T-cell (primary cell): ENCODE measurements around the gene LAPTM5. TPM values are rescaled to one million over a fixed set of nuclear protein-coding genes. Genes with fewer than 3 reads are reported as not detected.
A peak's percentile ranks its signal among the peaks of the same experiment; 100 is the strongest.

Experiments
- ATAC-seq, 4 experiments: fragments of 200-7000 bp in 3 of 4; fragments of 150-1000 bp in 1 of 4; cut with Tn5 transposase; replicated peaks in 1 of 4; 1 replicate in 3 of 4; 2 replicates in 1 of 4; pipeline ENCODE4 v1.10.0; 2021; ENCODE audit warnings: moderate library complexity in 3 of 4, mild to moderate bottlenecking in 2 of 4, moderate number of reproducible peaks in 1 of 4
- CTCF ChIA-PET, 2 donors: fragments of 300-600 bp; sonication (Branson Sonifier 250); formaldehyde crosslinking; loops; one replicate each; lab custom pipeline; 2022; ENCODE audit warnings: antibody characterized with exemption in 2 of 2; lab: Charles Lee
- POLR2A ChIA-PET, 2 donors: fragments of 300-600 bp; sonication (Branson Sonifier 250); formaldehyde crosslinking; loops; one replicate each; lab custom pipeline; 2022; ENCODE audit warnings: antibody characterized with exemption in 2 of 2; lab: Charles Lee
- DNase-seq, 35 experiments: peaks; one replicate each; pipeline versions ENCODE4 v3.0.0 to v3.0.0-alpha.2; 2013 to 2023
- H3K27ac ChIP-seq: one replicate; pipeline ENCODE4 v1.5.1; 2013; ENCODE audit warnings: low read length
- H3K27me3 ChIP-seq, 2 experiments: replicated peaks in 1 of 2; 1 replicate in 1 of 2; 2 replicates in 1 of 2; pipeline versions ENCODE4 v1.6.1 to v1.7.0; 2013; ENCODE audit warnings: low read length in 1 of 2, mixed read lengths in 1 of 2; ENCODE audit not compliant: control insufficient read depth in 2 of 2, insufficient read depth in 2 of 2; ENCODE audit errors: extremely low read depth in 1 of 2
- H3K36me3 ChIP-seq, 2 donors: 1 replicate in 1 of 2; 2 replicates in 1 of 2; pipeline versions ENCODE4 v1.6.1 to v1.7.0; 2013; ENCODE audit warnings: low read length in 1 of 2; ENCODE audit not compliant: control insufficient read depth in 2 of 2, insufficient read depth in 1 of 2; ENCODE audit errors: extremely low read depth in 1 of 2
- H3K4me1 ChIP-seq, 2 experiments: 1 replicate in 1 of 2; 2 replicates in 1 of 2; pipeline versions ENCODE4 v1.6.1 to v1.7.0; 2013; ENCODE audit warnings: low read length in 2 of 2, mixed read lengths in 1 of 2; ENCODE audit not compliant: insufficient read depth in 2 of 2, control insufficient read depth in 1 of 2; ENCODE audit errors: extremely low read depth in 1 of 2
- H3K4me3 ChIP-seq, 2 donors: 1 replicate in 1 of 2; 2 replicates in 1 of 2; pipeline versions ENCODE4 v1.5.1 to v1.7.0; 2013; ENCODE audit warnings: mild to moderate bottlenecking in 2 of 2, low read length in 1 of 2, moderate library complexity in 1 of 2; ENCODE audit not compliant: control insufficient read depth in 1 of 2; ENCODE audit errors: extremely low read depth in 1 of 2
- H3K9me3 ChIP-seq: 2 replicates; pipeline ENCODE4 v1.7.0; 2013
- H3K27ac Mint-ChIP-seq, 2 donors: one replicate each; pipeline ENCODE4 v1.8.0; 2020 to 2021; ENCODE audit warnings: mild to moderate bottlenecking in 2 of 2, mixed read lengths in 2 of 2
- H3K27me3 Mint-ChIP-seq, 2 donors: one replicate each; pipeline ENCODE4 v1.8.0; 2021 to 2022; ENCODE audit warnings: mixed read lengths in 2 of 2
- H3K36me3 Mint-ChIP-seq: one replicate; pipeline ENCODE4 v1.8.0; 2021; ENCODE audit warnings: mixed read lengths
- H3K4me1 Mint-ChIP-seq, 3 donors: one replicate each; pipeline ENCODE4 v1.8.0; 2020 to 2022; ENCODE audit warnings: mixed read lengths in 3 of 3, mild to moderate bottlenecking in 1 of 3
- H3K4me3 Mint-ChIP-seq, 3 donors: one replicate each; pipeline ENCODE4 v1.8.0; 2020 to 2022; ENCODE audit warnings: mild to moderate bottlenecking in 3 of 3, mixed read lengths in 3 of 3, moderate library complexity in 3 of 3
- H3K9me3 Mint-ChIP-seq, 3 donors: one replicate each; pipeline ENCODE4 v1.8.0; 2020 to 2022; ENCODE audit warnings: mixed read lengths in 3 of 3
- WGBS: methylation state at CpG from one replicate; pipeline ENCODE4 v1.1.5; 2013; ENCODE audit warnings: missing lambda C conversion rate; ENCODE audit not compliant: insufficient coverage; 5-methylcytosine and 5-hydroxymethylcytosine counted together
- total RNA-seq, 35 experiments: library from RNA in 6 of 35; stranded (reverse) in 6 of 35; fragments of 120-200 nt in 1 of 35; gene quantifications; one replicate each; pipeline versions ENCODE4 v1.2.1 to v1.2.4 and lab custom pipeline; 2013 to 2026

LAPTM5 gene
- total RNA-seq, 5 donors from 2014 or later (not counting 1 experiment from before 2014, with no cell fraction given), result 529 to 586 (median 559) TPM

GRCh38 chr1:30783256-30783915, 25.8 kb upstream of the LAPTM5 start:
- Mint-ChIP-seq H3K27ac (no peak overlapping the region), H3K4me1 (peaks cover 13 to 19% (median 19%) of the 10 kb centered on the region in 3 donors), H3K9me3 (no peaks in the 10 kb centered on the region), H3K4me3 (no peak overlapping the region), H3K36me3 (no peaks in the 10 kb centered on the region), H3K27me3 (peaks cover 4 to 9% of the 10 kb centered on the region in 2 donors)
- POLR2A ChIA-PET, result interaction anchor here (0.5 to 0.7 kb wide), 2 partner anchors 136 to 359 kb away, joined by 5 to 6 read pairs; no protein-coding TSS in a partner anchor
- ATAC-seq, result no peak
- Histone ChIP-seq H3K4me3 (no peak overlapping the region), H3K27me3 (peaks cover 0 to 38% of the 10 kb centered on the region in 2 experiments), H3K9me3 (no peaks in the 10 kb centered on the region), H3K27ac (no peak overlapping the region), H3K36me3 (no peaks in the 10 kb centered on the region), H3K4me1 (peaks cover 4 to 17% of the 10 kb centered on the region in 2 experiments)
- DNase-seq, result peak in 2 of 35 experiments; percentile 13 to 41
- CTCF ChIA-PET, result interaction anchor here (0.7 to 4.5 kb wide), 9 partner anchors 18 to 128 kb away, joined by 3 to 49 read pairs (median 4); no protein-coding TSS in a partner anchor
- 54% methylated on average over 7 of the region's 16 CpGs for WGBS

DNA sequence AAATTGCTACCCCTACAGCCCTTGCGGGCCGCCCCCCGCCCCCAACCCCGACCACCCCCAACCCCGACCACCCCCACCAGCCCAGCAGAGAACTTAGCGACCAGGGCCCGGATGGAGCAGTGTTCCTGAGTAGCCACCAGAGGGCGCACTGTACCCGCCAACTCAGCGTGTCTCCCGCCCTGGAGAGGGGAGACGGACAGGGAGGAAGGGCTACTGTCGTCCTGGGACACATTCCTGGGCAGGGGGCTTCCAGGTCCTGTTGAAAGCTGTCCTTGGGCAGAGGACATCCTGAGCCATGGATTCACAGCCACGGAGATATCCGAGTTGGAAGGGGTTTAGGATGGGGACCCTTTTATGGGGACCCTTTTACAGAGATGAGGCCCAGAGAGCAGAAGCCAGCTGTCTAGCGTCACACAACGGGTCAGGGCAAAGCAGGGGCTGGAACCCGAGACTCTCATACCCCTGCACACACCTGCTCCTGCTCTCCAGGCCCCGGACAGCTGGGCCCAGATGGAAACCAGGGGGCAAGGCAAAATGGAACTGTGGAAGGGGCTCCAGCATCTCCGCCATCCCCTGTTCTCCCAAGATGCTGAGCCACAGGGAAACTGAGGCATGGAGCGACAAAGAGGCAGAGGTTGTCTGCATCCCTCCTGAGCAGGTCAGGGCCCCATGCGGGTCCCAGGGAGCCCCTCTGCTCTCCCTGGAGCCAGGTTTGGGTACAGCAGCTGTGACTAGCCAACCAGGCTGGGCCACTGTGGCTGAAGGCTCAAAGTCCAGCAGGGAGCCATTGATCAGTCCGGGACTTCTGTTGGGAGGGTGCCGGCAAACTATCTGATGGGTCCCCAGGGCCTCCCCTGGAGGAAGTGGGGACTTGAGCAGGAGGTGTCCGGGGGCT, 25.0 kb upstream of the LAPTM5 start:
- Histone ChIP-seq H3K36me3 (no peaks in the 10 kb centered on the region), H3K4me1 (peaks cover 4 to 19% of the 10 kb centered on the region in 2 experiments)
- peaks cover 13 to 21% (median 21%) of the 10 kb centered on the region in 3 donors for H3K4me1 Mint-ChIP-seq

GRCh38 chr1:30781906-30782305, 24.3 kb upstream of the LAPTM5 start:
- ATAC-seq, result no peak
- Histone ChIP-seq H3K36me3 (no peaks in the 10 kb centered on the region), H3K4me3 (no peak overlapping the region), H3K9me3 (no peaks in the 10 kb centered on the region), H3K27ac (no peak overlapping the region), H3K4me1 (peaks cover 4 to 19% of the 10 kb centered on the region in 2 experiments), H3K27me3 (peaks cover 0 to 28% of the 10 kb centered on the region in 2 experiments)
- Mint-ChIP-seq H3K27ac (no peak overlapping the region), H3K9me3 (no peaks in the 10 kb centered on the region), H3K36me3 (no peaks in the 10 kb centered on the region), H3K4me3 (no peak overlapping the region), H3K4me1 (peaks cover 13 to 21% (median 21%) of the 10 kb centered on the region in 3 donors), H3K27me3 (peaks cover 0 to 1% of the 10 kb centered on the region in 2 donors)
- no peak for DNase-seq
- ChIA-PET CTCF (interaction anchor here (0.5 to 4.5 kb wide), 10 partner anchors 19 to 282 kb away, joined by 3 to 49 read pairs (median 4); no protein-coding TSS in a partner anchor), POLR2A (no interaction called here)
- WGBS, result 32% methylated on average over 2 of the region's 10 CpGs

More for the DNA sequence above, 25.0 kb upstream of the LAPTM5 start:
- ChIA-PET CTCF (interaction anchor here (0.6 to 4.5 kb wide), 13 partner anchors 12 to 282 kb away, joined by 3 to 49 read pairs (median 4); no protein-coding TSS in a partner anchor), POLR2A (interaction anchor here in 1 of 2 donors (0.5 kb wide), 1 partner anchor 360 kb away, joined by 6 read pairs; no protein-coding TSS in a partner anchor)
- H3K27me3 ChIP-seq, result peaks cover 0 to 31% of the 10 kb centered on the region in 2 experiments
- ATAC-seq (peak; percentile 71 to 82 (median 78)), DNase-seq (peak; percentile 36 to 85 (median 65))
- H3K4me3 Mint-ChIP-seq, result no peak overlapping the region
- H3K36me3 Mint-ChIP-seq, result no peaks in the 10 kb centered on the region
- H3K27ac Mint-ChIP-seq, result no peak overlapping the region
- H3K4me3 ChIP-seq, result no peak overlapping the region
- H3K27me3 Mint-ChIP-seq, result peaks cover 0 to 1% of the 10 kb centered on the region in 2 donors
- H3K9me3 ChIP-seq, result no peaks in the 10 kb centered on the region
- WGBS, result 18% methylated on average over 9 of the region's 25 CpGs
- H3K9me3 Mint-ChIP-seq, result no peaks in the 10 kb centered on the region
- H3K27ac ChIP-seq, result no peak overlapping the region

- POLR2A ChIA-PET, result interaction anchor here in 1 of 2 donors (0.6 kb wide), 1 partner anchor 53 kb away, joined by 3 read pairs; no protein-coding TSS in a partner anchor
- H3K27ac ChIP-seq, result no peak overlapping the region
- H3K9me3 ChIP-seq, result no peaks in the 10 kb centered on the region
- Mint-ChIP-seq H3K36me3 (no peaks in the 10 kb centered on the region), H3K9me3 (no peaks in the 10 kb centered on the region), H3K27me3 (peaks cover 0 to 1% of the 10 kb centered on the region in 2 donors), H3K4me1 (peaks cover 13 to 21% (median 21%) of the 10 kb centered on the region in 3 donors), H3K27ac (peak overlapping the region in 1 of 2 donors; percentile 62), H3K4me3 (no peak overlapping the region)
- H3K4me3 ChIP-seq, result no peak overlapping the region
- 52% methylated on average over 2 of the region's 5 CpGs for WGBS
- H3K36me3 ChIP-seq, result no peaks in the 10 kb centered on the region
- H3K27me3 ChIP-seq, result peaks cover 0 to 19% of the 10 kb centered on the region in 2 experiments
- DNase-seq (no peak), ATAC-seq (no peak)
- CTCF ChIA-PET, result interaction anchor here (0.7 to 3.9 kb wide), 12 partner anchors 20 to 160 kb away, joined by 4 to 114 read pairs (median 10); partner anchors contain the start of genes LAPTM5 (in 1 of the 2) and MATN1 (in 1 of the 2)
- peaks cover 4 to 19% of the 10 kb centered on the region in 2 experiments for H3K4me1 ChIP-seq
These were observed 22.8 kb upstream of the LAPTM5 start for GRCh38 chr1:30780409-30780808.

DNA sequence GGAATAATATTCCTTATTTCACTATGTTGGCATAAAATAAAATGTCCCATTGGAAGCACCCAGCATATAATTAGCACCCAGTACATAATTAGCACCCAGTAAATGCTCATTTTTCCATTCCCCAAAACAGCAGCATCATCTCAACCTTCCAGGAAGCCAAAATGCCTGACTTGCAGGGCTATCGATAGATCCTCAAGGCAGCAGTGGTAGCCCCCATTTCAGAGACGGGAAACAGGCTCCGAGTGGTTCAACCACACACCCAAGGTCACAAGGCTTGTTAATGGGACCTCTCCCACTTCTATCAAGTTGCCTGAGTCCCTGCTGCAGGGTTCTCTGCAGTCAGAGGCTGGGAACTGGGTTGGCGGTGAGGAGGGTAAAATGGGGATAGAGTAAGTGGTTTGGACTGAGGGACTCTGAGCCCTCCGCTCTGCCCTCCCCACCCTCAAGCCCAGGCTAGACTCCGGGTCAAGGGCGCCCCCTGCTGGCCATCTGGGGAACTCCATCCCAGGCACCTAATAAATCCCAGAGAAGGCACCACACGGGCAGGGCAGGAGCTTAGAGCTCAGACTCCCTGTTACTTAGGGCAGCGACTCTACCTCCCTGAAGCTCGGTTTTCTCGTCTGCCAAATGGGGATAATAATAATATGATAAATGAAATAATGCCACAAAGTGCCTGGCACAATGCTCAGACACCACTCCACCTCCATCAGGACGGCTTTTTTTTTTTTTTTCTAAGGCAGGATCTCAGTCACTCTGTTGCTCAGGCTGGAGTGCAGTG, 21.9 kb upstream of the LAPTM5 start:
- ATAC-seq, result peak; percentile 75 to 92 (median 80)
- WGBS, result 15% methylated on average over 4 of the region's 12 CpGs
- Histone ChIP-seq H3K4me3 (no peak overlapping the region), H3K27me3 (peaks cover 0 to 17% of the 10 kb centered on the region in 2 experiments), H3K4me1 (peaks cover 4 to 19% of the 10 kb centered on the region in 2 experiments), H3K27ac (no peak overlapping the region), H3K9me3 (no peaks in the 10 kb centered on the region), H3K36me3 (no peaks in the 10 kb centered on the region)
- H3K9me3 Mint-ChIP-seq, result no peaks in the 10 kb centered on the region
- ChIA-PET POLR2A (interaction anchor here (0.9 to 1.2 kb wide), 2 partner anchors 61 kb away, joined by 3 to 5 read pairs; no protein-coding TSS in a partner anchor), CTCF (interaction anchor here (0.6 to 3.9 kb wide), 23 partner anchors 11 to 161 kb away, joined by 3 to 114 read pairs (median 5); partner anchors contain the start of genes LAPTM5 (in 1 of the 2) and MATN1 (in 1 of the 2))
- H3K27me3 Mint-ChIP-seq, result peaks cover 0 to 1% of the 10 kb centered on the region in 2 donors
- H3K36me3 Mint-ChIP-seq, result no peaks in the 10 kb centered on the region
- H3K27ac Mint-ChIP-seq, result peak overlapping the region in 1 of 2 donors; percentile 58
- H3K4me1 Mint-ChIP-seq, result peaks cover 13 to 21% (median 21%) of the 10 kb centered on the region in 3 donors
- DNase-seq, result peak; percentile 66 to 95 (median 86)
- peak overlapping the region in 1 of 3 donors; percentile 17 for H3K4me3 Mint-ChIP-seq
